ENCODE data around the gene ZNF845.
A peak's percentile ranks its signal among the peaks of the same experiment; 100 is the strongest.
"Not testable (repeated sequence)": the region's sequence is repeated elsewhere in the genome, so short reads cannot be mapped to it uniquely, and the experiment has no call there.

The ZNF845 gene

DNA sequence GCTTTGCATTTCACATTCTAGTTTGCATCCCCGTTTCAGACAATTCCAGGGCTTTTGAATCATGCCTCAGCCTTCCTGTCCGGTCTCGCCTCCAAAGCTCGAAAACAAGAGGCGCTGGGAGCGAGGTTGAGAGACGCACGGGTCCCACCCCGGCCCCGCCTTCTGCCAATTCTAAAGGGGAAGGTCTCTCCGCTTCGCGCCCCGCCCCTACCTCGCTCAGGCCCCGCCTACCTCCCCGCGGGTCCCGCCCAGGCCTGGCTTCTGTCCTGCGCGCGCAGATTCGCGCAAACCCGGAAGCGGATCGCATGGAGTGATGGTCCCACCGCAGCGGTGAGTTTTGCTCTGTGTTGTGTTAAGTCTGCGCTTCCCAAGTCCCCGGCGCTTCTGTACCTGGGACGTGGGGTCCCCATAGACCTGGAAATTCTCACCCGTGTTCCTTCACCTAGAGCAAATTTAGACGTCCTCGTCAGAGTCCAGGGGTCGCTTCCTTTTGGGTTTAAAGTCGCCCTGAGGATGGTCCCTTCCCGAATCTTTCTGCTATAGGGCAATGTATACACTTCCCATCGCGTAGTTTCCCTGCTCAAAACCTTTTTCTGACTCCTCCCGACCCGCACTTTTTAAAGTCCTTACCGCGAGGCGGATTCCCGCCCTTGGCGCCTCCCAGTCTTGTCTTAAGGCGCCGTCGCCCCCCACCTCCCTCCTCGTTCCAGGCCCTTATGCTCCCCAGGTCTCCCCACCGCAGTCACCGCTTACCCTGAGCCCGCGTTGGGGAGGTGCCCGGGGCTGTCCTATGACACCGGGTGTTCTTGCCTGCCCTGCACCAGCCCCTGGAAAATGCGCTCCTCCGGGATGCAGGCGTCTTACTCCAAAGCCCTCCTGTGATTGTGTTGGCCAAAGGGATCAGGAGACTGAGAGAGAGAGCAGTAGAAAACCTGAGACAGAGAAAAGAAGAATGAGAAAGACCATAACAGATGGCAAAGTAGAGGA, at the start of gene ZNF845:
Gene ZNF845, plus strand, starts transcription at position 287 of the 987 bp plus-strand sequence. CDS start 7,559 bp downstream, outside the sequence.
- DNase-seq (ENCODE audit: low spot score): peak; percentile 82

GRCh38 chr19:53285087-53285486, 48.5 kb upstream of the ZNF845 start:
- no peak for DNase-seq (ENCODE audit: low spot score)

- no peak for DNase-seq (ENCODE audit: low spot score)
Measured at GRCh38 chr19:53290758-53291549, 42.6 kb upstream of the ZNF845 start.

GRCh38 chr19:53294786-53295441, 38.6 kb upstream of the ZNF845 start:
- DNase-seq (ENCODE audit: low spot score): no peak

DNA sequence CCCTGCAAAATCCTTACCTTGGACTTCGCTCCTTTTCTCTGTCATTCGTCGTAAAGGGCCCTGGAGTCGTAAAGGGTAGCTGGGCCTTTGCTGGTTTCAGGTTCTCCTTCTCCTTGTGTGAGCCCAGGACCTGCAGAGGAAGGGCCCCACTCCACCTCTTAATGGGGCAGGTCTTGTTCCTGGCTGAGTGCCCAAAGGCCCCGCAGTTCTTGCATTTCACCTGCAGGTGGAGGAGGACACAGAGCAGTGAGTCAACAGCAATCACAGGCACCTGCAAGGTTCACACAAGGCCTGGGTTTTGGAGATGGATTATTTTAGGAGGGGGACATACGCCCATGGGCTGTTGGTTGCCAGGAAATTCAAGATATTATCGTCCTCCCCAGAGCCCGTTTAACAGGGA, 32.2 kb upstream of the ZNF845 start:
- DNase-seq (ENCODE audit: low spot score): not testable (repeated sequence)

DNA sequence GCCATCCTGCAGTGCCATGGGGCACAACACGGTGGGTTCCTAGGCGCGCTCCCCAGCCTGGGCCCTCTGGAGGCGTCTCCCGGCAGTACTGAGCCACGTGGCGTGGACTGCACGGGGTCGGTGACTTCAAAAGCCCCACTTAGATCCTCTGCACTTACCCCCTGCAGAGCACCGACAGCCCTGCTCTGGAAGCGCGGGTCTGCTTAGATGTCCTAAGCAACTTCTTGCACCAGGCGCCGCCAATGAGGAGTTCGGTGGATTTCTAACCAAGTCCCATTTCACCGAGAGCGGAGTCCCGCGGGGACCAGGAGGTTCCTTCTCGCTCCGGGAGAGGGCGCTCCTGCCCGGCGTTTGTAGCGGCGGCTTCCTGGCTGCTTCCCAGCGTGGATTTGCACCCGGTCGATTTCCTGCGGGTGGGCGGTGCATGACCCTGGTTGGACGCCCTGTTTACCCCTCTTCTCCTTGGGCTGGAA, 25.2 kb upstream of the ZNF845 start:
- DNase-seq (ENCODE audit: low spot score): no peak

DNA sequence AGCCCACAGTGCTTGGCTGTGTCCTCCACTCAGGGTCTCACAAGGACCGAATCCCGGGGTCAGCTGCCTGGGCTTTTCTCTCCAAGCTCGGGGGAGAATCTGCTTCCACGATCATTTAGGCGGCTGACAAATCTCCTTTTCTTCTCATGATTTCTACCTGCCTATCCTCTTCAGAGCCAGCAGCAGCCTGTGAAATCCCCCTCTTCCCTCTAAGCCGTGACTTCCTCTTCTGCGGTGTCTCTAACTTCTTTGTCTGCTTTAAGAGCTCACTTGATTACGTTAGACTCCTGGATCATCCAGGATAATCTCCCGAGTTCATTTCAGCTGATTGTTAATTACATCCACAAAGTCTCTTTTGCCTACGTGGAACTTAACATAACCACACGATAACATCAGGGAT, 22.5 kb upstream of the ZNF845 start:
- no peak for DNase-seq (ENCODE audit: low spot score)

- no peak for DNase-seq (ENCODE audit: low spot score)
Measured at GRCh38 chr19:53311897-53312296, 21.7 kb upstream of the ZNF845 start.

- DNase-seq (ENCODE audit: low spot score): no peak
Measured at GRCh38 chr19:53328967-53329366, 4.6 kb upstream of the ZNF845 start.

- DNase-seq (ENCODE audit: low spot score): no peak
Measured at GRCh38 chr19:53332484-53332883, 1.1 kb upstream of the ZNF845 start.

DNA sequence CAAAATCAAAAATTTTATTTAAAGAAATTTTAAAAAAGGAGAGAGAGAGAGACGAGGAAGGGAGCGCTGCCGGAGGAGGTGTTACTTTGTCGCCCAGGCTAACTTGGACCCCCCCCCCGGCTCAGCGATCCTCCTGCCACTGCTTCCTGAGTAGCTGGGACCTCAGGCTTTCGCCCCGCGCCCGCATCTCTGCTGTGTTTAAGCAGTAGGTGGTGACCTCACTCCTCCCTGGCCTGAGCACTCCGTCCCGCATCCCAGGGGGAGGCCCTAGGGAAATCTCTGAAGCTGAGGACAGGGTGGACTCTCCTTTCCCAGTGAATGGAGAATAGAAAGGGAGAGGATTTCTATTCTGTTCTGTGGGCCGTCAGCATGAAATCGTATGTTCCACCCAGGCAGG, 485 bp upstream of the ZNF845 start:
- DNase-seq (ENCODE audit: low spot score): no peak

- DNase-seq (ENCODE audit: low spot score): not testable (repeated sequence)
Measured at GRCh38 chr19:53344403-53344802, 10.9 kb downstream of the ZNF845 start.

GRCh38 chr19:53355739-53356138, 22.2 kb downstream of the ZNF845 start:
- DNase-seq (ENCODE audit: low spot score): no peak

GRCh38 chr19:53357821-53358581, 24.5 kb downstream of the ZNF845 start:
- no peak for DNase-seq (ENCODE audit: low spot score)

DNA sequence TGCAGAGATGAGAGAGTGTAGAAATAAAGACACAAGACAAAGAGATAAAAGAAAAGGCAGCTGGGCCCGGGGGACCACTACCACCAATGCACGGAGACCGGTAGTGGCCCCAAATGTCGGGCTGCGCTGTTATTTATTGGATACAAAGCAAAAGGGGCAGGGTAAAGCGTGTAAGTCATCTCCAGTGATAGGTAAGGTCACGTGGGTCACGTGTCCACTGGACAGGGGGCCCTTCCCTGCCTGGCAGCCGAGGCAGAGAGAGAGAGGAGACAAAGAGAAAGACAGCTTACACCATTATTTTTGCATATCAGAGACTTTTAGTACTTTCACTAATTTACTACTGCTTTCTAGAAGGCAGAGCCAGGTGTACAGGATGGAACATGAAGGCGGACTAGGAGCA, 26.5 kb downstream of the ZNF845 start:
- DNase-seq (ENCODE audit: low spot score): not testable (repeated sequence)

- peak; percentile 32 for DNase-seq (ENCODE audit: low spot score)
Measured at GRCh38 chr19:53365134-53365898, 31.8 kb downstream of the ZNF845 start, which contains the start of gene ZNF525. Gene ZNF525, plus strand, starts transcription at chr19:53365705. Its CDS starts 6,577 bp downstream, at chr19:53372282.

DNA sequence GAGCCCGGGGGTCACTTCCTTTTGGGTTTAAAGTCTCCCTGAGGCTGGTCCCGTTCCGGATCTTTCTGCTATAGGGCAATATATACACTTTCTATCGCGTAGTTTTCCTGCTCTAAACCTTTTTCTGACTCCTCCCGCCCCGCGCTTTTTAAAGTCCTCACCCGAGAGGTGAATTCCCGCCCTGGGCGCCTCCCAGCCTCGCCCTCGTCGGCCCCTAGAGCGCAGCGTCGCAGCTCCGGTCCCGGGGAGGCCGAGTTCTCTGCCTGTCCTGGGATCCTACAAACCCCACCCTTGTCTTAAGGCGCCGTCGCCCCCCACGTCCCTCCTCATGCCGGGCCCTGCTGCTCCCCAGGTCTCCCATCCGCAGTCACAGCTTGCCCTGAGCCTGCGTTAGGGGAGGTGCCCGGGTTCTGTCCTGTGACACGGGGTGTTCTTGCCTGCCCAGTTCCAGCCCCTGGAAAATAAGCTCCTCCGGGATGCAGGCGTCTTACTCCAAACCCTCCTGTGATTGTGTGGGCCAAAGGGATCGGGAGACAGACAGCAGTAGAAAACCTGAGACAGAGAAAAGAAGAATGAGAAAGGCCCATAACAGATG, 32.4 kb downstream of the ZNF845 start:
- DNase-seq (ENCODE audit: low spot score): no peak

DNA sequence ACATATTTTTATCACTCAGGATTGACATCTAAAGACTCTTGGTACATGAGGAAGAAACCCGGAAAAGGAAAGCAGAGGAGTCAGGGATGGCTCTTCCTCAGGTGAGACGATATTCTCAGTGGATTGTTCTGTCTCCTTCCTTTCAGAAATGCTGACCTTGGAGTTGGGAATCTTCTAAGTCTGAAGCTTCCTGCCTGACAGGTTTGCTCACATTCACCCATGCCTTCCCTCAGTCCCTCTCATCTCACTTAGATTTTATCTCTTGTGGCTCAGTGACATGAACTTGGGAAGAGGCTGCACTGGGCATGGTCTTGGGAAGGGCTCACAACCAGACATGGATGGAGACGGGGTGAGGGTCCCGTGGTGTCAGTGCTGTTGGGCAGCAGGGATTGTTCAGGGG, 38.6 kb downstream of the ZNF845 start:
- no peak for DNase-seq (ENCODE audit: low spot score)

- DNase-seq (ENCODE audit: low spot score): no peak
Measured at GRCh38 chr19:53374288-53374687, 40.7 kb downstream of the ZNF845 start.

GRCh38 chr19:53374743-53375142, 41.2 kb downstream of the ZNF845 start:
- DNase-seq (ENCODE audit: low spot score): no peak

All from kidney capillary endothelial cell (primary cell).